ENCODE measurements around the gene CACNA1C.

Gene CACNA1C

DNA sequence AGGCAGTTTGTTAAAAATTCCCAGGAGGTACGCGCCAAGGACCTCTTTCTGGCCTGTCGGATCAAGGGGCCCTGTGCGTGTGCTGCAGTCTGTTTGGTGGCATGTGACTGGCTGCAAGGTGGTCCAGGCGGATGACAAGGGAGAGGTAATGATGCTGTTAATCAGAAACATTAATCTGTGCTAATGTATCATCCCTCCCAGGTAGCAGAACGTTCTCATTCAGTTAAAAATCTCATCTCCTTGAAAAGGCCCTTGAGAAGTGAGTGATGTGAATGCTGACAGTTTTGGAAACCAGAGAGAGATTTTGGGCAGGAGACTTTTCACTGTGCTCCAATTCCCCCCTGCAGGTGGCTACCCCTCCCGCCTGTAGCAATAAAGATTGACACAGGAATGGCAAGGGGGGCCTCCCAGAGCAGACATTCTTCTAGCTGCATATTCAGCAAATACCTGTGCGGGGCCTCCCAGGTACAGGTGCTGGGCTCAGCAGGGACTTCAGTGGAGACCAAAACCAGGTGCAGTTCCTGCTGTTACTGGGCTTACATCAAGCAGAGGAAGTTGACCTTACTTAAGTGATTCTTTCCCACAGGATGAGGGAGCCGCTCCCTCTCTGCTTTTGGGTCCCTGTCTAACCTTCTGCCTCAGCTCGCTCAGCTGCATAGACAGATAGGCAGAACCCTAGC, 364.8 kb downstream of the CACNA1C start:
- DNase-seq (ENCODE audit: low spot score): no peak

DNA sequence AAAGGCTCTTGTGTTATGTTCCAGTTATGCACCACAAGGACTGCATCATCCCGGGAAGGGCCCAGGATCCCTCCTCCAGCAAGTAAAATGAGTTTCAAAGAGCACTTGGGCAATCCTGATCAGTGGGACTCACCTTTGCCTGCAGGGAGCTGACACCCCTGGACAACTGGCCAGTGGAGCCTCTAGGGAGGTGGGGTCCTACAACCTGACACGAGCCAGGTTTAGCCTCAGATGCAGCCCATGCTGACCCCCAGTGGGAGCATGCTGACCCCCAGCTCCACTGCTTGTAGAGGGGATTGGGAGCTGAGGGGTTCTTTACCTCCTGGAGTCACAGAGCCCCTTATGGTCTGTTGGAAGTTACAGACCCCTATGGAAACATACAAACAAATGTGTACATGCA, 365.8 kb downstream of the CACNA1C start:
- no peak for DNase-seq (ENCODE audit: low spot score)

DNA sequence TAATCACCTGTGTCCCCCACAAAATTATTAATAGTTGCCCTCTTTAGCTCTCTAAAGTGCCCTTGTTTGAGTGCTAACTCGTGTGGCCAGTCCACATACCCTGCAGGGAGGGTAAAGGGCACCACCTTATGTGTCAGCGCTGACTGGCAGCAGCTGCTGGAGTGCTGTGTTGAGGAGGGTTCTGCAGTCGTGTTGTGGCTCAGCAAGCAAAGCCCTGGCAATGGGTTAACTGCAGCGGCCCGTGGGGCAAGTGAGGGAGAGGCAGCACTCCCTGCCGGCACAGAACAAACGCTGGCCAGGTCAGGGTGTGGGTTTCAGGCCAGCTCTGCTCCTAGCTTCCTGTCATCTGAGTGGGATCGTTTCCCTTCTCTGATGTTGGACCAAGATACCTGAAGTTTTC, 369.8 kb downstream of the CACNA1C start:
- no peak for DNase-seq (ENCODE audit: low spot score)

- DNase-seq (ENCODE audit: low spot score): no peak
Observed at GRCh38 chr12:2429032-2429431, 376.2 kb downstream of the CACNA1C start.

GRCh38 chr12:2431810-2432209, 379.0 kb downstream of the CACNA1C start:
- DNase-seq (ENCODE audit: low spot score): no peak

DNA sequence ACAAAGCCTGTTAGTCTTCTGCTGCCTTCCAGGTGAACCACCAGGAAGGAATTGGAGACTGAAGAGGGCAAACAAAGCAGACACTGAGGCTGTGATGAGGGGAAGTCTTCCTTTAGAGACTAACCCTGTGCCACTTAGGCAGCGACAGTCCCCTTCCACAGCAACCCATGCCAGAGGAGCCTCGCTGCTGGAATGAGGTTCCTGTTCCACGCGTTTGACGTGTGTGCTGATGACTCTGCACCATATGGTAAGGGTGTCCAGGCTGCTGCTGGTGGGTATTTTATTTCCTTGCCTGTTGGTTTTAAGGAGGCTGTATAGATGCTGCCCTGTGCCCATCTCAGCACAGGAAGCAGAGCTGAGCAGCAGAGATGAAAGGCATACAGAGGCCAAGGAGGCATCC, 380.1 kb downstream of the CACNA1C start:
- no peak for DNase-seq (ENCODE audit: low spot score)

- no peak for DNase-seq (ENCODE audit: low spot score)
Observed at GRCh38 chr12:2435511-2435910, 382.7 kb downstream of the CACNA1C start.

- no peak for DNase-seq (ENCODE audit: low spot score)
Observed at GRCh38 chr12:2439332-2440100, 386.7 kb downstream of the CACNA1C start.

DNA sequence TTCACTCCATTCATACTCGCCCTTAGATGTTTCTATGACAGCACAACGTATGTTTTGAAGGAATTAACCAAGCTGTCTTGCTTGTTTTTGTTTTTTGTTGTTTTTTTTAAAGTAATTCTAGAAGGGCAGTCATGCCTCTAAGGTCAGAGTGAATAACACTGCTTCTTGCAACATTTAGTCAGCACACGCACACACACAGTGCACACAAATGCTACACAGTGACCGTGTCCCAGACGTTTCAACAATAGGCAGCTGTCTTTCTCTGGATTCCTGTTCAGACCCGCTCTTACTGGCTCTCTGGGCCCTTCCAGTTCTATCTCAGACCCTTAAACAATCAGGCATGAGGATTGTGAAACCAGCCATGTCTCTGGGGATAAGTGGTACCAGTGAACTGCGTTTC, 391.0 kb downstream of the CACNA1C start:
- DNase-seq (ENCODE audit: low spot score): no peak

- no peak for DNase-seq (ENCODE audit: low spot score)
Observed at GRCh38 chr12:2445968-2446367, 393.2 kb downstream of the CACNA1C start.

DNA sequence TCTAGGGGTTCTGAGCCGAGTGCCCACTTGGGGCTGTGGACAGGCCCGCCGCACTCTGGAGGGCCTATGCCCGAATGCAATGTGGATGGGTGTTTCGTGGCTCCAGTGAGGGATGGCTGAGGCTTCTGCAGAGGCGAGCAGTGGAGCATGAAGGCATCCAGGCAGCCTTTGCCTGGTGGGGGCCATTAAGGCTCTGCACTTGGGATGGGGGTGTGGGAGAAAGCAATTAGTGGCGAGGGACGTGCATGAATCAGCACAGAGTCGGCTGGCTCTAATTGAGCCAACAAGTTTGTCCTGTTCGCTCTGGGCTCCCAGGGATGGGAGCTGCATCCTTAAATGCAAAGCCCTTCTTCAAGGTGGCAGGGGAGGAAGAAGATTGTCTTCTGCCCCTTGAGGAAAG, 395.1 kb downstream of the CACNA1C start:
- DNase-seq (ENCODE audit: low spot score): no peak

GRCh38 chr12:2449586-2449985, 396.8 kb downstream of the CACNA1C start:
- no peak for DNase-seq (ENCODE audit: low spot score)

- no peak for DNase-seq (ENCODE audit: low spot score)
Observed at GRCh38 chr12:2450553-2450952, 397.8 kb downstream of the CACNA1C start.

DNA sequence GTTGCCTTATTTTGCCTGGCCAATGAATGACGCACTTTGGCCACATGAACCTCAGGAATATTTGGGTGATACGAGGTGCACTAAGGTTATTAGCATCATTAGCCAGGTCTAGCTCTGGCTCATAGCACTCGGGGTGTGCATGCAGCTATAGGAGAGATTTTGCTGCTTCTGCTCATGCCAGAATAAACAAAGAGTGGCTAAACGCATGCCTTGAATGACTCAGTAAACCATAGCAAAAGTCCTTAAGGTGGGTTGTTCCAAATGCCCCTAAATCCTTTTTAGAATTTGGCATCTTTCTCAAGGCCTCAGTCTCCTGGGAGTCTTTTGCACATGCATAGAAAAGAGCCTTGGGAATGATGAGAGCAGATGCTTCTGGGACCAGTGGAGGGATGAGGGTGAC, 398.2 kb downstream of the CACNA1C start:
- no peak for DNase-seq (ENCODE audit: low spot score)

DNA sequence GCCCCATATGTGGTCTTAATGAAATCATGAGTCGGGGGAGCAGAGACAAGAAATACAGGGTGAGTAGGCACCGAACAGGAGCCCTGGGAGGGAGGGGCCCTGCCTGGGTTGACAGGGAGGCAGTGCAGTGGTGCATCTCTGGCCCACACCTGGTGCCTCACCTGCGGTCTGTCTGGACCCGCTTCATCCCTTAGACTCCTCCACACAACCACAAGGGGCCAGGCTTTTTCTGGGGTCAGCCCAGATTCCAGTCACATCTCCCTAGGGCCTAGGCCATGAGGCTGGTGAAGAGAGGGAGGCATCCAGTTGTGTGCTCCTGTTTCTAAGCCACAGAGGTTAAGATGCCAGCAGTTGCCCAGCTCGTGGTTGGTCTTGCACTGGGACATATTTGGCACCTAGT, 398.7 kb downstream of the CACNA1C start:
- no peak for DNase-seq (ENCODE audit: low spot score)

GRCh38 chr12:2453076-2453760, 400.4 kb downstream of the CACNA1C start:
- no peak for DNase-seq (ENCODE audit: low spot score)

- DNase-seq (ENCODE audit: low spot score): no peak
Observed at GRCh38 chr12:2453761-2454090, 400.9 kb downstream of the CACNA1C start.

GRCh38 chr12:2454601-2455177, 401.9 kb downstream of the CACNA1C start:
- no peak for DNase-seq (ENCODE audit: low spot score)

DNA sequence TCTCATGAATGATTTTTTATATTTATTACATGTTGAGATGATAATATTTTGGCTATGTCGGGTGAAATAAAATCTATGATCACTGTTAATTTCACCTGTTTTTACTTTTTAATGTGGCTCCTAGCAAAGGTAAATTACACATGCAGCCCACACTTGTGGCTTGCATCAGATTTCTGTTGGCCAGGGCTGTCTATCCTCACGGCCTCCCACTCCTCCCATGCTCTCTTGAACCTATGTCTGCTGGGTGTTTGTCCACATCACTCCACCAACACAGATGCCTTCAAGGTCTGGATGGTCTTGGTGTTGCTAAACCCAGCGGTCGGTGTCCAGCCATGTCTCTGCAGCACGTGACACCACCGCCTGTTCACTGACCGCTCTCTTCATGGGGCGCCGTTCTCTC, 402.6 kb downstream of the CACNA1C start:
- DNase-seq (ENCODE audit: low spot score): no peak

- no peak for DNase-seq (ENCODE audit: low spot score)
Observed at GRCh38 chr12:2456122-2456812, 403.5 kb downstream of the CACNA1C start.

GRCh38 chr12:2456813-2457186, 404.0 kb downstream of the CACNA1C start:
- DNase-seq (ENCODE audit: low spot score): no peak

DNA sequence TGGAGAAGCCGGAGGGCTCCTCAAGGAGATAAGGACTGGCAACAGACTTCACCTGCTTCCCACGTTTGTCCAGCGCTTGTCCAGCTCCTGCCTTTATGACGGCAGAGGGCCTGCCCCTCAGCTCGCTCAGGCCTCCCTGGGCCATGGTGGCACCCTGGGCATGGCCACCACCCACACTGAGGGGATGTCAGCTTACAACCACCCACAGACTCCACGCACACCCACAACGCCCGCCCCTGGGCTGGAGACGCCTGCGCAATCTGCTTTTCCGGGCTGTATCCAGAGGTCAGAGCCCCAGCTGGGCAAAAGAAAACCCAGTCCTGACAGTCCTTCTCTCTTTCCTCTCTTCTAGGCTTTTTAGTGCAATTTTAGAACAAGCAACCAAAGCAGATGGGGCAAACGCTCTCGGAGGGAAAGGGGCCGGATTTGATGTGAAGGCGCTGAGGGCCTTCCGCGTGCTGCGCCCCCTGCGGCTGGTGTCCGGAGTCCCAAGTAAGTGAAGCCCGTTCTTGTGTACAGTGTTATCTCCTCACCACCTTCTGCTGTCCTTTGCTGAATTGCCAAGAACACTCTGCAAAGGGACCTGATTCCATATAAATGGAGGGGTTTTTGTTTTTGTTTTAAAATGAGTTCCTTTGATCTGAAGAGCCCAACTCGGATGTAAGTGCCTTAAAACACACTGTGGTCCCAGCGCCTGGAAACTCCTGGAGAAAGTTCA, 404.6 kb downstream of the CACNA1C start:
- DNase-seq (ENCODE audit: low spot score): no peak

All from HuH-7.5 (cell line).